Heart left ventricle (tissue), 16 donors: Measurements from ENCODE around the gene ZNF330. TPM values are rescaled to one million over a fixed set of nuclear protein-coding genes. Genes with fewer than 3 reads are reported as not detected.

Experiments
- ATAC-seq, 4 donors: fragments of 200-7000 bp; cut with Tn5 transposase; one replicate each; pipeline ENCODE4 v1.9.1; 2020 to 2022; ENCODE audit warnings: moderate library complexity in 4 of 4, mild to moderate bottlenecking in 3 of 4, moderate number of reproducible peaks in 1 of 4
- DNase-seq, 5 donors: peaks; one replicate each; pipeline ENCODE4 v3.0.0-alpha.2; 2020
- H3K27ac ChIP-seq, 12 donors: fragments of 200-600 bp; sonication (generic) in 4 of 12; one replicate each; pipeline versions ENCODE4 v1.5.0 to v1.8.0; 2016 to 2022; ENCODE audit warnings: mild to moderate bottlenecking in 2 of 12
- H3K27me3 ChIP-seq, 9 donors: fragments of 200-600 bp; sonication (generic) in 2 of 9; one replicate each; pipeline versions ENCODE4 v1.5.1 to v1.8.0; 2016 to 2022; ENCODE audit warnings: mild to moderate bottlenecking in 3 of 9
- H3K36me3 ChIP-seq, 9 donors: fragments of 200-600 bp; sonication (generic) in 2 of 9; one replicate each; pipeline versions ENCODE4 v1.5.0 to v1.8.0; 2018 to 2022; ENCODE audit warnings: mild to moderate bottlenecking in 2 of 9
- H3K4me1 ChIP-seq, 12 donors: fragments of 200-600 bp; sonication (generic) in 4 of 12; one replicate each; pipeline versions ENCODE4 v1.5.0 to v1.8.0; 2016 to 2022; ENCODE audit warnings: mild to moderate bottlenecking in 3 of 12
- H3K4me3 ChIP-seq, 12 donors: fragments of 200-600 bp; sonication (generic) in 4 of 12; one replicate each; pipeline versions ENCODE4 v1.5.0 to v1.8.0; 2017 to 2022; ENCODE audit warnings: mild to moderate bottlenecking in 9 of 12, moderate library complexity in 4 of 12
- H3K9me3 ChIP-seq, 12 donors: fragments of 200-600 bp; sonication (generic) in 4 of 12; one replicate each; pipeline versions ENCODE4 v1.5.0 to v1.8.0; 2016 to 2022; ENCODE audit warnings: mild to moderate bottlenecking in 1 of 12
- CTCF ChIP-seq, 12 donors: fragments of 200-600 bp; sonication (generic) in 4 of 12; IDR thresholded peaks; one replicate each; pipeline versions ENCODE4 v1.5.0 to v1.8.0; 2018 to 2022; ENCODE audit warnings: antibody characterized with exemption in 12 of 12, mild to moderate bottlenecking in 5 of 12
- POLR2A ChIP-seq, 2 donors: fragments of 450-650 bp; IDR thresholded peaks; one replicate each; pipeline ENCODE4 v1.6.1; 2017; ENCODE audit warnings: antibody characterized with exemption in 2 of 2, mild to moderate bottlenecking in 2 of 2, moderate library complexity in 2 of 2
- WGBS, 4 donors: extraction: QIAGEN DNeasy Blood & Tissue Kit in 2 of 4; methylation state at CpG; one replicate each; pipeline versions ENCODE4 v1.1.5 to v1.1.7; 2013 to 2018; 5-methylcytosine and 5-hydroxymethylcytosine counted together
- intact Hi-C, 10 donors: fragments of 100-400 bp; cut with DNase I; formaldehyde crosslinking; loops; one replicate each; pipeline versions ENCODE4 v1.11.1 to v1.14.2; 2022
- polyA plus RNA-seq, 2 donors: library from polyadenylated mRNA; stranded (reverse); fragments of 200-250 nt; gene quantifications; one replicate each; pipeline ENCODE4 v1.2.3, GENCODE V29; 2013
- total RNA-seq, 9 donors: library from RNA; depleted of rRNA in 2 of 9; stranded (reverse); fragments of >200 nt in 2 of 9; fragmentation: NEBNext Ultra II Directional in 3 of 9; extraction: Animal tissue kit (Norgen Biotek cat#: 25700) in 3 of 9; gene quantifications; one replicate each; pipeline versions ENCODE4 v1.1.0 to v1.2.4, GENCODE V29; 2016 to 2023
- donor health status: ischemic (EF 13 %, LVEDD 7.1; RV severe dilation, severe dysfunction).
- donor health status: healthy with polysubstance abuse.
- donor health status: DM: no; HTN: yes; CAD: no.
- donor health status: DM: no; HTN: no; CAD: no.
- donor health status: ischemic (EF 25% LVEDD 6.9; RV normal size, moderate dysfunction).
- donor health status: ischemic (EF 25% LVEDD 5.7; RV mildly dilated, moderate dysfunction).
- donor health status: healthy.
- donor health status: DM: yes; HTN: yes; CAD: no.
- donor health status: ischemic (EF 35%, LVEDD 5.7; RV mildly dilated, moderate dysfunction).
- donor health status: nonischemic (EF 11% LVEDD 7.7; RV severe dilation, severe dysfunction).
- donor health status: DM: yes; HTN: yes; CAD: no.
- donor health status: PGD.
- donor health status: ischemic (EF 29% LVEDD 5.4; RV normal size, mild dysfunction).
- donor health status: nonischemic (EF 23%, LVEDD 6.1; RV moderate dilation, normal function).

Gene ZNF330
- total and polyA plus RNA-seq, 11 donors = 54.4 to 183 (median 141) TPM

DNA sequence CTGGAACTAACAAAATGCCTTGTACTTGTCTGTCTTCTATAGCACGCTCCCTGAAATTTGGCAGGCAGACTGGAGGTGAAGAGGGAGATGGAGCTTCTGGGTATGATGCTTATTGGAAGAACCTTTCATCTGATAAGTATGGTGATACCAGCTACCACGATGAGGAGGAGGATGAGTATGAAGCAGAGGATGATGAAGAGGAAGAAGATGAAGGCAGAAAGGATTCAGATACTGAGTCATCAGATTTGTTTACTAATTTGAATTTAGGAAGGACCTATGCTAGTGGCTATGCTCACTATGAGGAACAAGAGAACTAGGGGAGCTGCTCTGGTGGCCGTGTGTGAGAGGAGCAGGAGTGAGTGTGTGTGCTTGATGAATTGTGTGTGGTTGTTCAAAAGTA lies 13.0 kb downstream of the ZNF330 start:
- TF ChIP-seq POLR2A (IDR thresholded peaks at IDR 0.05) = no peak
- no peak for TF ChIP-seq CTCF (IDR thresholded peaks at IDR 0.05)
- no peak for ATAC-seq
- Histone ChIP-seq H3K9me3 (no peaks in the 10 kb centered on the region), H3K36me3 (peaks cover 0 to 75% (median 73%) of the 10 kb centered on the region in 9 donors), H3K4me1 (no peaks in the 10 kb centered on the region), H3K27me3 (no peaks in the 10 kb centered on the region), H3K4me3 (no peak overlapping the region), H3K27ac (no peak overlapping the region)
- WGBS, 4 donors = 81 to 83% (median 82%) methylated on average over 3 of the region's 3 CpGs
- no peak for DNase-seq
- intact Hi-C loops = no loop called here

- intact Hi-C loops = no loop called here
- peaks cover 0 to 30% (median 27%) of the 10 kb centered on the region in 9 donors for H3K36me3 ChIP-seq
- H3K27ac ChIP-seq = no peak overlapping the region
- DNase-seq = no peak
- no peaks in the 10 kb centered on the region for H3K4me1 ChIP-seq
- H3K9me3 ChIP-seq = no peaks in the 10 kb centered on the region
- WGBS, 4 donors = 55 to 63% (median 62%) methylated on average over 3 of the region's 3 CpGs
- ATAC-seq = no peak
- no peak overlapping the region for H3K4me3 ChIP-seq
- no peaks in the 10 kb centered on the region for H3K27me3 ChIP-seq
- TF ChIP-seq CTCF (IDR thresholded peaks at IDR 0.05) (no peak), POLR2A (IDR thresholded peaks at IDR 0.05) (no peak)
These were observed 17.5 kb downstream of the ZNF330 start for GRCh38 chr4:141238186-141238585.

- ATAC-seq = no peak
- H3K4me1 ChIP-seq = no peaks in the 10 kb centered on the region
- 63 to 83% (median 67%) methylated on average over 2 to 3 of the region's 3 CpGs for WGBS, 4 donors
These were observed 19.6 kb downstream of the ZNF330 start for GRCh38 chr4:141240259-141240658.

DNA sequence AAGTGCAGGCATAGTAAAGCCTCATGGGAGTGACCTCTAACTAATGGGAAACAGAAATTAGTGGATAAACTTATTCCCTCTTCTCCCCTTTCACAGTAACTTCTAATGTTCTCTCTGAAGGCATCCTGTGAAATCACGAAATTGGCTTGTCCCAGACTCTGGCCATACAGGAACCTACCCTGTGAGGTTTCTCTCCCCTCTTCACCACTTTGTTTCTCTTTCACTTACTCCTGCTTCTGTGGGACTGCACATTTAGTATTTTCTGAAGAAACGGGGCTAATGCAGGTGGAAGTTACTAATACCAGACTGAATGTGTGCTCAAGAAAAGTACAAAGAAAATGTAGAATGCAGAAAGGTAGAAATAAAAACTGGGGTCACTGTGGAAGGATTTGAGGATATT lies 20.0 kb downstream of the ZNF330 start:
- Histone ChIP-seq H3K4me3 (no peak overlapping the region), H3K27me3 (no peaks in the 10 kb centered on the region), H3K4me1 (no peaks in the 10 kb centered on the region), H3K9me3 (no peaks in the 10 kb centered on the region), H3K27ac (no peak overlapping the region), H3K36me3 (peaks cover 0 to 5% (median 3%) of the 10 kb centered on the region in 9 donors)
- TF ChIP-seq CTCF (IDR thresholded peaks at IDR 0.05) (no peak), POLR2A (IDR thresholded peaks at IDR 0.05) (no peak)
- DNase-seq (no peak), ATAC-seq (no peak)
- intact Hi-C loops = no loop called here
- WGBS, 4 donors = 65 to 78% (median 69%) methylated on average over 2 of the region's 2 CpGs

More at GRCh38 chr4:141240259-141240658, 19.6 kb downstream of the ZNF330 start:
- Histone ChIP-seq H3K9me3 (no peaks in the 10 kb centered on the region), H3K27me3 (no peaks in the 10 kb centered on the region), H3K4me3 (no peak overlapping the region), H3K27ac (no peak overlapping the region), H3K36me3 (peaks cover 0 to 9% (median 7%) of the 10 kb centered on the region in 9 donors)
- TF ChIP-seq POLR2A (IDR thresholded peaks at IDR 0.05) = no peak
- TF ChIP-seq CTCF (IDR thresholded peaks at IDR 0.05) = no peak
- DNase-seq = no peak
- intact Hi-C loops = no loop called here
